GM15510 (cell line): ENCODE results near the gene EXOC3L2.

Experiments
- POLR2A ChIP-seq: IDR thresholded peaks from 3 replicates; pipeline ENCODE4 v1.6.1; 2011; ENCODE audit warnings: borderline replicate concordance; ENCODE audit not compliant: insufficient read length; ENCODE audit errors: extremely low read depth

The EXOC3L2 gene

DNA sequence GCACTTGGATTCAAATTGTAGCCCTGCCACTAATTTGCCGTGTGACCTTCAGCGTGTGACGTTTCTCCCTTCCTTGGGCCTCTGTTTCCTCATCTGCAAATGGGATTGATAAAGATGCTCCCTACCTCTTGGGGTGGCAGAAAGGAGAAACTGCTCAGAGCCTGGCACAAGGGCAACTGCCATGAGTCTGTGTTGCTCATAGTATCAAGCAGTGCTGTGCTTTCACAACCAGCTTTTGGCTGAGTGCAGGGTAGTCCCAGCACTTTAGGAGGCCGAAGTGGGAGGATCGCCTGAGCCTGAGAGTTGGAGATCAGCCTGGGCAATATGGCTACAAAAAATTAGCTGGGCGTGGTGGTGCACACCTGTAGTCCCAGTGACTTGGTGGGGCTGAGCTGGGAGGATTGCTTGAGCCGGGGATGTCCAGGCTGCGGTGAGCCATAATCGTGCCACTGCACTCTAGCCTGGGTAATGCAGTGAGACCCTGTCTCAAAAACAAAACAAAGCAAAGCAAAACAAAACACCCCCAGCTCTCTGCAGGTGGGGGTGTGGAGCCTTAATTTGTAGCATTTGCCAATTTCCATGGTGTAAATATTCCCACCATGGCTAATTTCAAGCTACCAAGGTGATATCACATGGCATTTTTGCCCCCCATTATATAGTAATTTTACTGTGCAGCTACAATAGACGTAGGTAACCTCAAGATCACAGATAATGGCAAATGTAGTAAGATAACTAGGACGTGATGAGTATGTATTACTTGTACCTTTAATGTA is 4.2 kb upstream of the EXOC3L2 start:
- no peak for TF ChIP-seq POLR2A

DNA sequence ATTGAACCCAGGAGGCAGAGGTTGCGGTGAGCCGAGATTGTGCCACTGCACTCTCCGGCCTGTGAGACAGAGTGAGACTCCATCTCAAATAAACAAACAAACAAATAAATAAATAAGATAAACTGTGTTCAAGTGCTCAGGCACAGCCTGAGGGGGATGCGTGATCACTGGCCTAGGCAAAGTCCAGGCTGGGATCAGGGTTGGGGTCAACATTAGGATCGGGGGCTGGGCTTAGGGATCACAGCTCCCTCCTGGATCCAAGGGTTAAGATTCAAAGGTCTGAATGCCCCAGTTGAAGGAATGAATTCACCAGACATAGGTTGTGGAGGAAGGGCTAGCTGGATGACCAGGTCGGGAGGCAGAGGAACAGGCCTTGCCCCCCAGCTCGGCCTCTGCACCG is 1.9 kb upstream of the EXOC3L2 start:
- no peak for TF ChIP-seq POLR2A

DNA sequence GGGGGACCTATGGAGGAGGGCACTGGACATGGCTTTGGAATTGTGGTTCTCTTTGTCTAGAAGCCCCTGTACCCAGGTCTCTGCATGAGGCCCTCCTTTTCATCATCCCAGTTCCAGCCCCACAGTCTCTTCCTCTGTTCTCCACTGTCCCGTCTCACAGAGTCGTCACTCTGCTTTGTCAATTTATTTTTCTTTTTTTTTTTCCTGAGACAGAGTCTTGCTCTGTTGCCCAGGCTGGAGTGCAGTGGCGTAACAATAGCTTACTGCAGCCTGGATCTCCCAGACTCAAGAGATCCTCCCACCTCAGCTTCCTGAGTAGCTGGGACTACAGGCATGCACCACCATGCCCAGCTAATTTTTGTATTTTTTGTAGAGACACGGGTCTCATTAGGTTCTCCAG is 619 bp upstream of the EXOC3L2 start:
- TF ChIP-seq POLR2A, result no peak

DNA sequence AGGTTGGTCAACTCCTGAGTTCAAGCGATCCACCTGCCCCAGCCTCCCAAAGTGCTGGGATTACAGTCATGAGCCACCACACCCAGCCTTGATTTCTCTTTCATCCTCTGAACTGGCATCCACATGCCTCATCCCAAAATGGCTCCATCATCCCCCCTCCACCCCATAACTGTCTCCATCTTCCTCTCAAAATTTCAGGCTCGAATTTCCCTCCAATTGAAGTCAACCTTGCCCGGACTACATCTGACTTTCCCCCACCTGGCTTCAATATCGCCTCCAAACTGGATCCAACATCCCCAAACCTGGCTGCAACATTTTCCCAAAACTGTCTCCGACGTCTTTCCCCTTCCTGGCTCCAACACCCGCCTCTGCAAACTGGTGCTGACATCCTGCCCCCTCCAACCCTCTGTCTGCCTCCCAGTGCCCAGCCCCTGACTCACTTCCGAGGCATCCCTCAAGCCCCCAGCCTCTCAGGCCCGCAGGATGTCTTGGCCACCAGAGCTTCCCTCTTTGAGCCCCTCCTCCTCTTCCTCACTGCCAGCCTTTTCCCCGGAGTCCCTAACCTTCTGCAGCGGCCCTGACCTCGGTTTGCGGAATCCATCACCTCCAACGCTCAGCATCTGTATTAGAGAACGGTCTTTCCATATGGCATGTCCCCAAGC is 943 bp downstream of the EXOC3L2 start:
- no peak for TF ChIP-seq POLR2A

DNA sequence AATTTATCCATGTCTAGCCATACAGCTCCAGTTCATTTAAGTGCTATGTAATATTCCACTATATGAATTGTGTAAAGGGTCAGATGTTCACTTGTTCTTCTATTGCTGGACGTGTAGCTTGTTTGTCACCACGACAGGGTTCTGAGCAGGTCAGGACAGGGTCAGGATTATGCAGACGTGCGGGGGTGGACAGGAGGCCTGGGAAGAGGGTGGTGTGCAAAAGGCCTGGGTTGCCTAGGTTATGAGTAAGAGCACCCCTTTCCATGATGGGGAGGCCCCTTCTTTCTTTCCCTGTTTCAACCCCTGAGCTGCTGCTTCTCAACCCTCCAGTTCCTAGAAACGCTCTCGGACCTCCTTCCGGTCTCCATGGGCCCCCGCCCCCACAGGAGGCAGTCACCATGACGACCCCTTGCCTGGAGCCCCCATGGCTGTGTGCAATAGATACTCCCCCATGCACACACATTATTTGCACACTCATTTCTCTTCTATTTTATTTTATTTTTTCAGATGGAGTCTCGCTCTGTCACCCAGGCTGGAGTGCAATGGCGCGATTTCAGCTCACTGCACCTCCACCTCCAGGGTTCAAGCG is 2.0 kb downstream of the EXOC3L2 start:
- no peak for TF ChIP-seq POLR2A

DNA sequence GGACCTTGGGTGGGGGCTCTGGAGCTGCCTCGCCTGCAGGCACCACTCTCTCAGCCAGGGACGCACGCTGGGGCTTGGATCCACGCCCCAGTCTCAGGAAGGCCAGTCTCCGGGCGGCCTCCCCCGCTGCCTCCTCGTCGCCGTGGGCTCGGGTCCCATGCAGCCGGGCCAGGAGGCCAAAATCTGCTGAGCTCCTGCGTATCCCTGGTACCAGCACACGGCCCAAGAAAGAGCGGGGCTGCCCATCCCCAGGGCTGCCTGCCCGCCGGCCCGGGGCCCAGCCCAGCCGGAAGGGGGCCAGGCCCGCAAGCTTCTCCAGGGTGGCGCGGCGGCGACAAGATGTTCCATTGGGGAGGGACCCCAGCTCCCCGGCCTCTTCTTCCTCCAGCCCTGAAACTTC is 6.7 kb downstream of the EXOC3L2 start:
- TF ChIP-seq POLR2A, result no peak

DNA sequence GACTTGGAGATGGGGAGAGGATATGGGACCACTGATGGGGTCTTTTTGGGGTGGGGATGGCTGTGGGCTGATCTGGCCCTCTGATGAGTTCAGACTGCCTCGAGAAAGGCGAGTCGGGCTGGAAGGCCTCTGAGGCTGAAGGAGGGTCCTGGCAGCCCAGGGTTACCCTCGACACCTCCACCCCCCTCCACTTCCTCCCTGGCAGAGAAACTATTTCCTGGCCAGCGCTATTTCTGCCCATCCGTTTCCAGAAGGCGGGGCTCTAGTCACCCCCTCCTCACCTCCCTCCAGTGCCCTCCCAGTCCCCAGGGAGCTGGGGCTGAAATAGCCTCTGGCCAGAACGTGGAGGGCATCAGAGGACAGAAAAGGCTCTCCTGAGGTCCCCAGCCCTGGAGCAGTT is 9.7 kb downstream of the EXOC3L2 start:
- TF ChIP-seq POLR2A, result no peak

DNA sequence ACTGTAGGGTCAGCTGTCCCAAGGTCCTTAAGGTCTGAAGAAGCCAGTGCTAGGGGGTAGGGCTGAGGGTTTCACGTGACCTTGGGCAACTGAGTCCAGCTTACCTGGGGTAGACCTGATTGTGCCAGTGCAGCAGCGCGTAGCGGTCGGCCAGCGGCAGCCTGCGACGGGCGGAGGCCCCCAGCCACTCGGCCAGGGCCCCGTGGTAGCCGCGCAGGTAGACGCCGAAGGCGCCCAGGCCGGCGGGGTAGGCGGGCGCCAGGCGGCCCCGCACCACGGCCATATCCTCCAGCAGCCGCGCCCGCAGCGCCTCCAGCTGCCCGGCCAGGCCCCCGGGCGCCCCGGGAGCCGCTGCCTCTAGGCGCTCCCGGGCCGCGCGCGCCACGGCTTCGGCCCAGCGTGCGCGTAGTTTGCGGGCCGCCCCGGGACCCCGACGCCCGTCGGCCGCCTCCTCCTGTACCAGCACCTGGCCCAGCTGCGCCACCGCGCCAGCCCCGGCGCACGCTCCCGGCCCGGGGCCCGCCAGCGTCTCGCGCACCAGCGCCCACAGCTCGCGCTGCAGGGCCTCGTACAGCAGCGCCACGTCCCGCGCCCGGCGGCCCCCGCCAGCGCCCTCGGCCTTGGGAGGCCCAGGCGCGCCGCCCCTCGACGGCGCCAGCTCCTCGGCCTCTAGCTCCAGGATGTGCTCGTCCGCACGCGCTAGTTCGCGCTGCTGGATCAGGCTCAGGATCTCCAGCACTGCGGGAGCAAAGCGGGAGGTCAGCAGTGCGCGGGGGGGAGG is 10.9 kb downstream of the EXOC3L2 start:
- TF ChIP-seq POLR2A, result no peak

DNA sequence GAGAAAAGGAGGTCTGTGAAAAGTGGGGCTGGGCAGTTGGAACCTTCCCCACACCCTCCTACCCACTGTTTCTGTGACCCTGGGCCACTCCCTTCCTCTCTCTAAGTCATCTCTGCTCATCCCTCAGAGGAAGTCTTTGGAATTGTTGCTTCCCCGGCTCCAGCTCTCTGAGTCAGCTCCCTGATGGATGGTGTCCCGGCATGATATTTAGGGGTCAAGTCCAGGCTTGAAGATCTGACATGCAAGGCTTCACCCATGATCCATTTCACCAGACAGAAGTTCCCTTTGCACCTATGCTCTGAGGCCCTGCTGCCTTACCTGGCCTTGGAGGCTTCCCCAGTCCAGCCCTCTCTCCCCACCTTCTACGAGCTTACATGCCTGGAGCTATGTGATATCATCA is 13.3 kb downstream of the EXOC3L2 start:
- TF ChIP-seq POLR2A, result no peak

DNA sequence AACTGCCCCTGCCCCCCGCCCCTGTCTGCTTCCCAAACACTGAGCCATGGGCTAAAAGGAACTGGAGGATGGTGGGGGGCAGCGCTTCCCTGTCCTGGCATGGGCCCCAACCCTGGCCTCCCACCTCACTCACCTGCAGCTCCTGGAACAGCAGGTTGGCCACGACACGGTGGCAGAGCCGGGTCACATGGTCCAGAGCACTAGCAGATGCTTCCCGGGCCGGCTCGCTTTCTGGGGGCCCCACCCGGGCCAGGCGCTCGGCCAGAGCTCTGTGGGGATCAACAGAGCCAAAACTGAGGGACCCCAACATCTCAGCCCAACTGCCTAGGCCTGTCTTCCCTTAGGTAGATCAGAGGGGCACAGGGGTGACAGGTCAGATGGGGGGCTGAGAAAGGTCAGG is 20.6 kb downstream of the EXOC3L2 start:
- no peak for TF ChIP-seq POLR2A

DNA sequence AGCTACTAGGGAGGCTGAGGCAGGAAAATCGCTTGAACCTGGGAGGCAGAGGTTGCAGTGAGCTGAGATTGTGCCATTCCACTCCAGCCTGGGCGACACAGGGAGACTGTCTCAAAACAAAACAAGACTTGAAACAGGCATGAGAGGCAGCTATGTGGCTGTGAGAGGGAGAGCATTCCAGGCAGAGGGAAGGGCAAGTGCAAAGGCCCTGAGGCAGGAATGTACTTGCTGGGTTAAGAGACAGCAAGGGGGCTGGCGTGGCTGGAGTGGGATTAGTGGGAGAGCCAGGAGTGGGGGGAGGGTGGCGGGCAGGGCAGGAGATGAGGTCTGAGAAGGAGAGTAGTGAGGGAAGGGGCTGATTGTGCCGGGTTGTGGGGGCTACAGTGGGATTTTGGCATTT is 21.3 kb downstream of the EXOC3L2 start:
- TF ChIP-seq POLR2A, result no peak

DNA sequence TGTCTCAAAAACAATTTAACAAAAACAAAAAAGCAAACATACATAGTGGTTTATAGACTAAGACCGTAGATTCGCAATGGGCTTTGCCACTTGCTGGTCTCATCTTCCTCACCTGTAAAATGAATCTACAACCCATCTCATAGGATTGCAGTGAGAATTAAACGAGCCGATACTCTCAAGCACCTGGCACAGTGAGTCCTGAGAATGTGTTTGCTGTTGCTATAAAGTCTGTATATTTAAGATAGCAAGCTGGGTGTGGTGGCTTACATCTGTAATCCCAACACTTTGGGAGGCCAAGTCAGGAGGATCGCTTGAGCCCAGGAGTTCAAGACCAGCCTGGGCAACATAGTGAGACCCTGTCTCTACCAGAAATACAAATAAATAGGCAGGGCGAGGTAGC is 22.5 kb downstream of the EXOC3L2 start:
- TF ChIP-seq POLR2A, result no peak

DNA sequence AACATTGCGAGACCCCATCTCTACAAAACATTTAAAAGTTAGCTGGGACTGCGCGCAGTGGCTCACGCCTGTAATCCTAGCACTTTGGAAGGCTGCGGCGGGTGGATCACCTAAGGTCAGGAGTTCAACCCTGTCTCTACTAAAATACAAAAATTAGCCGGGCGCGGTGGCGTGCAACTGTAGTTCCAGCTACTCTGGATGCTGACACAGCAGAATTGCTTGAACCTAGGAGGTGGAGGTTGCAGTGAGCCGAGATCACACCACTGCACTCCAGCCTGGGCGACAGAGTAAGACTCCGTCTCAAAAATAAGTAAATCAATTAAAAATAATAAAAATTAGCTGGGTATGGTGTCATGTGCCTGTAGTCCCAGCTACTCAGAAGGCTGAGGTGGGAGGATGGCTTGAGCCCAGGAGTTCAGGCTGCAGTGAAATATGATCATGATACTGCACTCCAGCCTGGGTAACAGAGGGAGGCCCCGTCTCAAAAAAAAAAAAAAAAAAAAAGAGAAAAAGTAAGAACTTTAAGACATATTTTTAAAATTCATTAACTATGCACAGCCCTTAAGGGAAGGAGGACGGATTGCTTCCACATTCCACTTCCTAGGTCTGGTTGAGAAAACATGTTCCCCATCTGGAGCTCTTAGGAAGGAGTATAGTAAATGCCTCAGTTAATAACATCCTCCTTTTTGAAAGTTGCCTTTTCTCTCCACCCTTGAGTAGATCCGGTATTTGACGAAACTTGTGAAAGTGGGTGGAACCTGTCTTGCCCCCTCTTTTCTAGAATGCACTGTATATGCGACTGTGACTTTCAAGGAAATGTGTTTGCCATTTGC is 26.1 kb downstream of the EXOC3L2 start:
- TF ChIP-seq POLR2A, result no peak

DNA sequence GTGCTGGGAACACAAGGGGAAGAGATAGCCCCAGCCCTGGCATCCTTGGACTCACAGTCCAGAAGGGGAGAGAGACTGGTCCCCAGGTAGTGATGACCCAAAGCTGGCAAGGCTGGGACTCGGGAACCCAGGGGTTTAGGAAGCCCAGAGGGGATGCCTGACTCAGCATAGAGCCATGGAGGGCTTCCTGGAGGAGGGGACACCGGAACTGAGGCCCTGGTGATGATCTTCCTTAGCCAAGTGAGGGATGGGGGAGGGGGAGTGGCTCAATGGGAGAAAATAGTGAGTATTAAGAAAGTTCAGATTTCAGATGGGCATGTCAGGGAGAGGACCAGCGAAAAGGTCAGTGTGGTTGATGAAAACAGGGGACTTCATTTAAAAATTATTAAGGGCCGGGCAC is 26.8 kb downstream of the EXOC3L2 start:
- no peak for TF ChIP-seq POLR2A
